K562 (cell line): ENCODE data around the gene GJC2. TPM values are rescaled to one million over a fixed set of nuclear protein-coding genes. Genes with fewer than 3 reads are reported as not detected.

Source experiments
- C11orf30 ChIP-seq: fragments of 450-650 bp; IDR thresholded peaks from 2 replicates; pipeline ENCODE4 v1.6.1; 2016; ENCODE audit warnings: low read depth, mild to moderate bottlenecking
- E2F4 ChIP-seq: sonication (generic); formaldehyde crosslinking; IDR thresholded peaks from 2 replicates; pipeline ENCODE4 v1.8.0; 2022; ENCODE audit warnings: mild to moderate bottlenecking, low read depth, missing genetic modification reagents
- MBD1 ChIP-seq: fragments of 250-450 bp; sonication (Bioruptor Pico); IDR thresholded peaks from 2 replicates; pipeline ENCODE4 v1.8.0; 2022; ENCODE audit warnings: inconsistent platforms
- NCOR1 ChIP-seq: fragments of 450-650 bp; IDR thresholded peaks from 2 replicates; pipeline ENCODE4 v1.6.1; 2016; ENCODE audit warnings: mild to moderate bottlenecking, moderate library complexity
- SNIP1 ChIP-seq: fragments of 450-650 bp; IDR thresholded peaks from 2 replicates; pipeline ENCODE4 v1.7.1; 2017; ENCODE audit warnings: low read depth, mild to moderate bottlenecking
- SREBF2 ChIP-seq: sonication (generic); formaldehyde crosslinking; IDR thresholded peaks from 2 replicates; pipeline ENCODE4 v1.4.0; 2020; ENCODE audit warnings: mild to moderate bottlenecking, missing genetic modification reagents
- TRIM28 ChIP-seq: fragments of 450-650 bp; IDR thresholded peaks from 2 replicates; pipeline ENCODE4 v1.6.1; 2017
- YY1 ChIP-seq, 3 experiments: IDR thresholded peaks; 2 replicates each; pipeline ENCODE4 v1.6.1; 2011; ENCODE audit warnings: low read length in 2 of 3, mild to moderate bottlenecking in 2 of 3, moderate library complexity in 2 of 3, borderline replicate concordance in 1 of 3, control low read depth in 1 of 3, low read depth in 1 of 3; ENCODE audit not compliant: insufficient read depth in 3 of 3, insufficient replicate concordance in 2 of 3, control insufficient read depth in 1 of 3, insufficient read length in 1 of 3; ENCODE audit errors: extremely low read depth in 1 of 3
- ZBTB1 ChIP-seq: sonication (generic); formaldehyde crosslinking; IDR thresholded peaks from 2 replicates; pipeline ENCODE4 v1.8.1; 2023; ENCODE audit warnings: missing genetic modification reagents, low read depth, mild to moderate bottlenecking, borderline replicate concordance
- ZNF140 ChIP-seq: fragments of 250-450 bp; sonication (Bioruptor Pico); IDR thresholded peaks from 2 replicates; pipeline ENCODE4 v1.8.0; 2021; ENCODE audit warnings: moderate library complexity, mild to moderate bottlenecking, inconsistent platforms
- polyA plus RNA-seq, 8 experiments: library from polyadenylated mRNA; depleted of rRNA in 4 of 8; stranded (reverse) in 5 of 8; unstranded in 3 of 8; fragments of >200 nt; fragmentation: Nextera tagmentation in 2 of 8; fragmentation: Illumina TruSeq in 1 of 8; extraction: Ambion mirVana in 2 of 8; extraction: Trizol in 1 of 8; gene quantifications; 2 replicates each; pipeline versions ENCODE4 v1.2.1 to v1.2.3, GENCODE V29; 2011 to 2014; ENCODE audit warnings: inconsistent platforms in 1 of 8, missing spikeins in 1 of 8
- total RNA-seq, 7 experiments: library from RNA; depleted of rRNA in 6 of 7; stranded (reverse); fragments of >200 nt in 6 of 7; fragmentation: Illumina TruSeq in 2 of 7; extraction: Trizol in 2 of 7; gene quantifications; 2 replicates each; pipeline versions ENCODE4 v1.2.1 to v1.2.3, GENCODE V29; 2011 to 2021; ENCODE audit warnings: low replicate concordance in 1 of 7
- TF ChIP-seq, protein P1 (sequence below): sonication (generic); formaldehyde crosslinking; IDR thresholded peaks from 2 replicates; pipeline ENCODE4 v1.8.1; 2023; ENCODE audit warnings: mild to moderate bottlenecking, missing genetic modification reagents
- TF ChIP-seq, protein P2 (sequence below), 2 experiments: fragments of 450-650 bp; formaldehyde crosslinking in 1 of 2; IDR thresholded peaks; 2 replicates each; pipeline versions ENCODE4 v1.4.0 to v1.6.1; 2014 to 2020; ENCODE audit warnings: mild to moderate bottlenecking in 2 of 2, borderline replicate concordance in 1 of 2, low read depth in 1 of 2

GJC2 gene
- total and polyA plus RNA-seq, 9 of the 15 experiments (the other 6 are each of a cell fraction or from before 2014, with no cell fraction given), result 0.03 to 0.62 (median 0.11) TPM; not detected in 2

DNA sequence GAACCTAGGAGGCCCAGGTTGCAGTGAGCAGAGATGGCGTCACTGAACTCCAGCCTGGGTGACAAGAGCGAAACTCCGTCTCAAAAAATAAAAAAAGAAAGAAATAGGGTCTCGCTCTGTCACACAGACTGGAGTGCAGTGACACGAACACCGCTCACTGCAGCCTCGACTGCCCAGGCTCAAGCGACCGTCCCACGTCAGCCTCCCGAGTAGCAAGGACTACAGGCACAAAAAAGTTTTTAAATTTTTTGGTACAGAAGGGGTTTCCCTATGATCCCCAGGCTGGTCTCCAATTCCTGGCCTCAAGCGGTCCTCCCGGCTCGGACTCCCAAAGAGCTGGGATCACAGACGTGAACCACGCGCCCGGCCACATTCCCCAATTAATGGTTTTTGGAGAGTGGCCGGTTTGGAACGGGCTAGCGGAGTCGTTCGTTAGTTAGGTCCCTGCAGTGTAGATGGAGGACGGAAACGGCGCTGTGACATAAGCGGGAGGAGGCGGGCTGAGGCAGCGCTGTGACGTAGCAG is 10.3 kb upstream of the GJC2 start (continued):
- TF ChIP-seq E2F4 (CRISPR knock-in tag), result no peak
- TF ChIP-seq, protein P1, sequence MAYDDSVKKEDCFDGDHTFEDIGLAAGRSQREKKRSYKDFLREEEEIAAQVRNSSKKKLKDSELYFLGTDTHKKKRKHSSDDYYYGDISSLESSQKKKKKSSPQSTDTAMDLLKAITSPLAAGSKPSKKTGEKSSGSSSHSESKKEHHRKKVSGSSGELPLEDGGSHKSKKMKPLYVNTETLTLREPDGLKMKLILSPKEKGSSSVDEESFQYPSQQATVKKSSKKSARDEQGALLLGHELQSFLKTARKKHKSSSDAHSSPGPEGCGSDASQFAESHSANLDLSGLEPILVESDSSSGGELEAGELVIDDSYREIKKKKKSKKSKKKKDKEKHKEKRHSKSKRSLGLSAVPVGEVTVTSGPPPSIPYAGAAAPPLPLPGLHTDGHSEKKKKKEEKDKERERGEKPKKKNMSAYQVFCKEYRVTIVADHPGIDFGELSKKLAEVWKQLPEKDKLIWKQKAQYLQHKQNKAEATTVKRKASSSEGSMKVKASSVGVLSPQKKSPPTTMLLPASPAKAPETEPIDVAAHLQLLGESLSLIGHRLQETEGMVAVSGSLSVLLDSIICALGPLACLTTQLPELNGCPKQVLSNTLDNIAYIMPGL (CRISPR knock-in tag), result no peak
- TF ChIP-seq TRIM28, result no peak; the same call in 1 of the 2 replicates
- no peak for TF ChIP-seq ZBTB1
- no peak for TF ChIP-seq C11orf30
- no peak for TF ChIP-seq NCOR1
- no peak for TF ChIP-seq ZNF140 (CRISPR knock-in tag)
- no peak for TF ChIP-seq MBD1
- peak in 2 of 3 experiments; percentile 58 to 84 for TF ChIP-seq YY1 (IDR thresholded peaks at IDR 0.05; ENCODE audit: borderline replicate concordance in 1 of 3, control insufficient read depth in 1 of 3, extremely low read depth in 1 of 3, insufficient read depth in 3 of 3, insufficient read length in 1 of 3, insufficient replicate concordance in 2 of 3, low read depth in 1 of 3, low read length in 2 of 3)
- TF ChIP-seq SNIP1, result no peak
- TF ChIP-seq, protein P2, sequence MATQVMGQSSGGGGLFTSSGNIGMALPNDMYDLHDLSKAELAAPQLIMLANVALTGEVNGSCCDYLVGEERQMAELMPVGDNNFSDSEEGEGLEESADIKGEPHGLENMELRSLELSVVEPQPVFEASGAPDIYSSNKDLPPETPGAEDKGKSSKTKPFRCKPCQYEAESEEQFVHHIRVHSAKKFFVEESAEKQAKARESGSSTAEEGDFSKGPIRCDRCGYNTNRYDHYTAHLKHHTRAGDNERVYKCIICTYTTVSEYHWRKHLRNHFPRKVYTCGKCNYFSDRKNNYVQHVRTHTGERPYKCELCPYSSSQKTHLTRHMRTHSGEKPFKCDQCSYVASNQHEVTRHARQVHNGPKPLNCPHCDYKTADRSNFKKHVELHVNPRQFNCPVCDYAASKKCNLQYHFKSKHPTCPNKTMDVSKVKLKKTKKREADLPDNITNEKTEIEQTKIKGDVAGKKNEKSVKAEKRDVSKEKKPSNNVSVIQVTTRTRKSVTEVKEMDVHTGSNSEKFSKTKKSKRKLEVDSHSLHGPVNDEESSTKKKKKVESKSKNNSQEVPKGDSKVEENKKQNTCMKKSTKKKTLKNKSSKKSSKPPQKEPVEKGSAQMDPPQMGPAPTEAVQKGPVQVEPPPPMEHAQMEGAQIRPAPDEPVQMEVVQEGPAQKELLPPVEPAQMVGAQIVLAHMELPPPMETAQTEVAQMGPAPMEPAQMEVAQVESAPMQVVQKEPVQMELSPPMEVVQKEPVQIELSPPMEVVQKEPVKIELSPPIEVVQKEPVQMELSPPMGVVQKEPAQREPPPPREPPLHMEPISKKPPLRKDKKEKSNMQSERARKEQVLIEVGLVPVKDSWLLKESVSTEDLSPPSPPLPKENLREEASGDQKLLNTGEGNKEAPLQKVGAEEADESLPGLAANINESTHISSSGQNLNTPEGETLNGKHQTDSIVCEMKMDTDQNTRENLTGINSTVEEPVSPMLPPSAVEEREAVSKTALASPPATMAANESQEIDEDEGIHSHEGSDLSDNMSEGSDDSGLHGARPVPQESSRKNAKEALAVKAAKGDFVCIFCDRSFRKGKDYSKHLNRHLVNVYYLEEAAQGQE (IDR thresholded peaks at IDR 0.05; ENCODE audit: borderline replicate concordance), result no peak
- TF ChIP-seq, protein P2 (CRISPR knock-in tag; IDR thresholded peaks at IDR 0.05; ENCODE audit: low read depth), result peak; percentile 43; the same call in 1 of the 2 replicates
- TF ChIP-seq SREBF2 (CRISPR knock-in tag), result no peak
